Inferior parietal cortex (tissue), 1 donor: ENCODE measurements around the gene MAPK12.

Experiments
- DNase-seq: peaks from one replicate; pipeline ENCODE4 v3.0.0-alpha.2; 2016; ENCODE audit errors: extremely low spot score

The MAPK12 gene

GRCh38 chr22:50268655-50269113, 7.2 kb upstream of the MAPK12 start:
- DNase-seq: no peak

GRCh38 chr22:50267591-50268390, 6.3 kb upstream of the MAPK12 start:
- DNase-seq: no peak

GRCh38 chr22:50266994-50267393, 5.5 kb upstream of the MAPK12 start:
- DNase-seq: no peak

- no peak for DNase-seq
Observed at GRCh38 chr22:50264946-50265669, 3.6 kb upstream of the MAPK12 start.

GRCh38 chr22:50264104-50264745, 2.7 kb upstream of the MAPK12 start:
- no peak for DNase-seq

- DNase-seq: no peak
Observed at GRCh38 chr22:50262973-50263617, 1.6 kb upstream of the MAPK12 start.

GRCh38 chr22:50262460-50262911, 1.0 kb upstream of the MAPK12 start:
- DNase-seq: no peak

GRCh38 chr22:50260801-50261614, 475 bp downstream of the MAPK12 start:
- DNase-seq: no peak

- no peak for DNase-seq
Observed at GRCh38 chr22:50260434-50260800, 1.1 kb downstream of the MAPK12 start.

GRCh38 chr22:50259302-50259701, 2.2 kb downstream of the MAPK12 start:
- no peak for DNase-seq

GRCh38 chr22:50258361-50259292, 2.9 kb downstream of the MAPK12 start:
- no peak for DNase-seq

- DNase-seq: no peak
Observed at GRCh38 chr22:50257451-50258360, 3.8 kb downstream of the MAPK12 start.

GRCh38 chr22:50257041-50257440, 4.4 kb downstream of the MAPK12 start:
- DNase-seq: no peak

GRCh38 chr22:50256258-50256862, 5.1 kb downstream of the MAPK12 start:
- no peak for DNase-seq

GRCh38 chr22:50255607-50256006, 5.9 kb downstream of the MAPK12 start:
- DNase-seq: no peak

- no peak for DNase-seq
Observed at GRCh38 chr22:50255099-50255498, 6.4 kb downstream of the MAPK12 start.

GRCh38 chr22:50253941-50254340, 7.5 kb downstream of the MAPK12 start:
- no peak for DNase-seq
